Right cardiac atrium (tissue), 5 donors: ENCODE results near the gene PARP2. TPM values are rescaled to one million over a fixed set of nuclear protein-coding genes. Genes with fewer than 3 reads are reported as not detected.
"Not testable (repeated sequence)": the region's sequence is repeated elsewhere in the genome, so short reads cannot be mapped to it uniquely, and the experiment has no call there.

Experiments used
- ATAC-seq, 2 donors: fragments of 200-7000 bp; cut with Tn5 transposase; one replicate each; pipeline versions ENCODE4 v1.8.0 to v1.9.1; 2020; ENCODE audit warnings: moderate library complexity in 2 of 2, mild to moderate bottlenecking in 1 of 2
- DNase-seq, 3 donors: peaks; one replicate each; pipeline ENCODE4 v3.0.0-alpha.2; 2020
- H3K27ac ChIP-seq: one replicate; pipeline ENCODE4 v1.5.1; 2013; ENCODE audit warnings: mild to moderate bottlenecking, low read length, control low read depth, moderate library complexity
- H3K27me3 ChIP-seq: one replicate; pipeline ENCODE4 v1.6.1; 2013; ENCODE audit not compliant: control insufficient read depth, insufficient read depth
- H3K4me1 ChIP-seq: one replicate; pipeline ENCODE4 v1.6.1; 2013; ENCODE audit warnings: low read length; ENCODE audit not compliant: control insufficient read depth, insufficient read depth
- H3K4me3 ChIP-seq: one replicate; pipeline ENCODE4 v1.5.1; 2013; ENCODE audit warnings: low read length, control low read depth
- H3K9me3 ChIP-seq: one replicate; pipeline ENCODE4 v1.6.1; 2013; ENCODE audit warnings: low read length; ENCODE audit not compliant: control insufficient read depth
- WGBS: extraction: QIAGEN DNeasy Blood & Tissue Kit; methylation state at CpG from one replicate; pipeline ENCODE4 v1.1.7; 2013; 5-methylcytosine and 5-hydroxymethylcytosine counted together
- intact Hi-C, 4 donors: fragments of 100-400 bp; cut with DNase I; formaldehyde crosslinking; loops; one replicate each; pipeline versions ENCODE4 v1.11.0 to v1.14.0; 2022 to 2023
- polyA plus RNA-seq: library from polyadenylated mRNA; stranded (reverse); fragments of 200-250 nt; gene quantifications from one replicate; pipeline ENCODE4 v1.2.3, GENCODE V29; 2013
- total RNA-seq, 4 donors: library from RNA; stranded (reverse); fragmentation: NEBNext Ultra II Directional; extraction: Animal tissue kit (Norgen Biotek cat#: 25700); gene quantifications; one replicate each; pipeline ENCODE4 v1.2.1, GENCODE V29; 2021
- donor health status: healthy with polysubstance abuse.
- donor health status: DM: no; HTN: yes; CAD: no.
- donor health status: DM: no; HTN: no; CAD: no.
- donor health status: DM: no; HTN: yes; CAD: no; lungs with severe emphysema.
- donor health status: DM: yes; HTN: yes; CAD: no.

The PARP2 gene
- total and polyA plus RNA-seq, 5 donors, result 11.9 to 17.9 (median 15.7) TPM

GRCh38 chr14:20346713-20347112 is 3.3 kb downstream of the PARP2 start:
- intact Hi-C loops, result loop anchor here in 1 of 4 donors (10.0 kb wide), 2 partner anchors 108 to 258 kb away; partner anchors contain the start of genes APEX1 and OSGEP
- H3K4me3 ChIP-seq, result no peak overlapping the region
- whole genome bisulfite sequencing, result 100% methylated on average over 1 of the region's 1 CpG

GRCh38 chr14:20347747-20348146 is 4.3 kb downstream of the PARP2 start:
- Histone ChIP-seq H3K4me3 (no peak overlapping the region), H3K27me3 (no peaks in the 10 kb centered on the region), H3K27ac (no peak overlapping the region), H3K4me1 (no peaks in the 10 kb centered on the region), H3K9me3 (no peaks in the 10 kb centered on the region)
- 93% methylated on average over 3 of the region's 3 CpGs for WGBS
- intact Hi-C loops, result loop anchor here in 1 of 4 donors (10.0 kb wide), 2 partner anchors 107 to 257 kb away; partner anchors contain the start of genes APEX1 and OSGEP
- ATAC-seq, result no peak
- no peak for DNase-seq

More at GRCh38 chr14:20346713-20347112, 3.3 kb downstream of the PARP2 start:
- ATAC-seq (no peak), DNase-seq (no peak)
- Histone ChIP-seq H3K27ac (no peak overlapping the region), H3K4me1 (no peaks in the 10 kb centered on the region), H3K9me3 (no peaks in the 10 kb centered on the region), H3K27me3 (no peaks in the 10 kb centered on the region)

- Histone ChIP-seq H3K9me3 (no peaks in the 10 kb centered on the region), H3K4me1 (no peaks in the 10 kb centered on the region), H3K4me3 (no peak overlapping the region), H3K27ac (no peak overlapping the region), H3K27me3 (no peaks in the 10 kb centered on the region)
- ATAC-seq, result no peak
- DNase-seq, result no peak
- intact Hi-C loops, result no loop called here
- 90% methylated on average over 2 of the region's 2 CpGs for WGBS
Measured at GRCh38 chr14:20350282-20350681, 6.8 kb downstream of the PARP2 start.

GRCh38 chr14:20350860-20351259 is 7.4 kb downstream of the PARP2 start:
- no peak overlapping the region for H3K4me3 ChIP-seq

GRCh38 chr14:20356422-20356821 is 13.0 kb downstream of the PARP2 start:
- intact Hi-C loops, result no loop called here
- Histone ChIP-seq H3K4me3 (no peak overlapping the region), H3K27me3 (no peaks in the 10 kb centered on the region), H3K4me1 (no peaks in the 10 kb centered on the region), H3K27ac (no peak overlapping the region), H3K9me3 (no peaks in the 10 kb centered on the region)
- 89% methylated on average over 3 of the region's 3 CpGs for WGBS
- DNase-seq (no peak), ATAC-seq (no peak)

More at GRCh38 chr14:20350860-20351259, 7.4 kb downstream of the PARP2 start:
- no peak for DNase-seq
- H3K27ac ChIP-seq, result no peak overlapping the region
- no peak for ATAC-seq
- intact Hi-C loops, result no loop called here
- no peaks in the 10 kb centered on the region for H3K27me3 ChIP-seq
- no peaks in the 10 kb centered on the region for H3K4me1 ChIP-seq
- H3K9me3 ChIP-seq, result no peaks in the 10 kb centered on the region

GRCh38 chr14:20358474-20358873 is 15.0 kb downstream of the PARP2 start:
- DNase-seq, ATAC-seq, H3K4me1 ChIP-seq, H3K4me3 ChIP-seq, H3K9me3 ChIP-seq, H3K27ac ChIP-seq, intact Hi-C loops, H3K27me3 ChIP-seq: not testable (repeated sequence)
- 57% methylated on average over 3 of the region's 3 CpGs for WGBS

- DNase-seq, result no peak
- Histone ChIP-seq H3K4me3 (no peak overlapping the region), H3K27me3 (no peaks in the 10 kb centered on the region), H3K4me1 (no peaks in the 10 kb centered on the region), H3K27ac (no peak overlapping the region), H3K9me3 (no peaks in the 10 kb centered on the region)
- intact Hi-C loops, result no loop called here
- no peak for ATAC-seq
Measured at GRCh38 chr14:20365928-20366327, 22.5 kb downstream of the PARP2 start.

GRCh38 chr14:20372796-20373195 is 29.4 kb downstream of the PARP2 start:
- Histone ChIP-seq H3K4me3 (no peak overlapping the region), H3K27ac (no peak overlapping the region), H3K27me3 (no peaks in the 10 kb centered on the region), H3K4me1 (no peaks in the 10 kb centered on the region), H3K9me3 (no peaks in the 10 kb centered on the region)
- 92% methylated on average over 5 of the region's 5 CpGs for WGBS
- intact Hi-C loops, result no loop called here
- DNase-seq (no peak), ATAC-seq (no peak)

- ATAC-seq, result no peak
- intact Hi-C loops, result no loop called here
Measured at GRCh38 chr14:20375471-20375870, 32.0 kb downstream of the PARP2 start.

GRCh38 chr14:20376071-20376588 is 32.7 kb downstream of the PARP2 start:
- DNase-seq, result no peak
- intact Hi-C loops, result no loop called here
- no peaks in the 10 kb centered on the region for H3K4me1 ChIP-seq
- WGBS, result 92% methylated on average over 12 of the region's 12 CpGs
- no peaks in the 10 kb centered on the region for H3K27me3 ChIP-seq
- no peak for ATAC-seq
- no peak overlapping the region for H3K27ac ChIP-seq
- H3K4me3 ChIP-seq, result no peak overlapping the region
- no peaks in the 10 kb centered on the region for H3K9me3 ChIP-seq

More at GRCh38 chr14:20375471-20375870, 32.0 kb downstream of the PARP2 start:
- Histone ChIP-seq H3K9me3 (no peaks in the 10 kb centered on the region), H3K4me3 (no peak overlapping the region), H3K4me1 (no peaks in the 10 kb centered on the region), H3K27me3 (no peaks in the 10 kb centered on the region), H3K27ac (no peak overlapping the region)
- WGBS, result 71% methylated on average over 3 of the region's 3 CpGs
- DNase-seq, result no peak

- intact Hi-C loops, result no loop called here
- Histone ChIP-seq H3K4me1 (no peaks in the 10 kb centered on the region), H3K9me3 (no peaks in the 10 kb centered on the region), H3K4me3 (no peak overlapping the region), H3K27ac (no peak overlapping the region), H3K27me3 (no peaks in the 10 kb centered on the region)
- ATAC-seq (no peak), DNase-seq (no peak)
- WGBS, result 93% methylated on average over 2 of the region's 2 CpGs
Measured at GRCh38 chr14:20377171-20377570, 33.7 kb downstream of the PARP2 start.

- ATAC-seq (no peak), DNase-seq (no peak)
- 81% methylated on average over 1 of the region's 1 CpG for WGBS
- intact Hi-C loops, result no loop called here
- Histone ChIP-seq H3K27me3 (no peaks in the 10 kb centered on the region), H3K4me3 (no peak overlapping the region), H3K4me1 (no peaks in the 10 kb centered on the region), H3K27ac (no peak overlapping the region), H3K9me3 (no peaks in the 10 kb centered on the region)
Measured at GRCh38 chr14:20379743-20380142, 36.3 kb downstream of the PARP2 start.
